SK-N-MC (cell line): ENCODE data around the gene R3HCC1L.
"Not testable (repeated sequence)": the region's sequence is repeated elsewhere in the genome, so short reads cannot be mapped to it uniquely, and the experiment has no call there.

ENCODE experiments used
- EZH2 ChIP-seq: fragments of 200-600 bp; sonication (generic); IDR thresholded peaks from one replicate; pipeline ENCODE4 v1.6.1; 2017; ENCODE audit warnings: antibody characterized with exemption
- FOXP2 ChIP-seq: optimal IDR thresholded peaks from 2 replicates; pipeline ENCODE3; 2011; ENCODE audit warnings: mild to moderate bottlenecking, moderate library complexity; ENCODE audit not compliant: insufficient read depth; ENCODE audit errors: extremely low read length, control extremely low read depth
- POLR2AphosphoS5 ChIP-seq: IDR thresholded peaks from 2 replicates; pipeline ENCODE4 v1.6.1; 2012; ENCODE audit warnings: mild to moderate bottlenecking, low read depth, low read length, borderline replicate concordance

GRCh38 chr10:98153213-98153958 lies 18.9 kb downstream of the R3HCC1L start:
- TF ChIP-seq EZH2, POLR2AphosphoS5, FOXP2: not testable (repeated sequence)
